BLaER1 (cell line): ENCODE data around the gene SMIM10L2A.
"Not testable (repeated sequence)": the region's sequence is repeated elsewhere in the genome, so short reads cannot be mapped to it uniquely, and the experiment has no call there.

Experiments used
- H3K27ac ChIP-seq: shearing (Covaris generic); formaldehyde crosslinking; 2 replicates; pipeline ENCODE4 v1.8.1; 2022
- H3K27me3 ChIP-seq: shearing (Covaris generic); formaldehyde crosslinking; 2 replicates; pipeline ENCODE4 v1.8.1; 2022
- H3K36me3 ChIP-seq: shearing (Covaris generic); formaldehyde crosslinking; 2 replicates; pipeline ENCODE4 v1.8.1; 2022
- H3K4me1 ChIP-seq: shearing (Covaris generic); formaldehyde crosslinking; 2 replicates; pipeline ENCODE4 v1.8.1; 2022
- H3K4me2 ChIP-seq: shearing (Covaris generic); formaldehyde crosslinking; 2 replicates; pipeline ENCODE4 v1.8.1; 2022
- H3K4me3 ChIP-seq: shearing (Covaris generic); formaldehyde crosslinking; 2 replicates; pipeline ENCODE4 v1.8.1; 2022
- H3K9ac ChIP-seq: shearing (Covaris generic); formaldehyde crosslinking; 2 replicates; pipeline ENCODE4 v1.8.1; 2022
- H3K9me3 ChIP-seq: shearing (Covaris generic); formaldehyde crosslinking; 2 replicates; pipeline ENCODE4 v1.8.1; 2022
- H4K20me1 ChIP-seq: shearing (Covaris generic); formaldehyde crosslinking; 2 replicates; pipeline ENCODE4 v1.8.1; 2022
- Cebpa-rat ChIP-seq: shearing (Covaris generic); IDR thresholded peaks from 2 replicates; pipeline ENCODE4 v1.8.1; 2022

Gene SMIM10L2A

GRCh38 chrX:135395064-135395463 lies 26.7 kb upstream of the SMIM10L2A start:
- no peak overlapping the region for H3K4me3 ChIP-seq
- peaks cover 83% of the 10 kb centered on the region for H3K27me3 ChIP-seq
- no peak overlapping the region for H3K4me2 ChIP-seq
- TF ChIP-seq Cebpa-rat = no peak
- H3K4me1 ChIP-seq = no peaks in the 10 kb centered on the region
- no peaks in the 10 kb centered on the region for H3K36me3 ChIP-seq
- no peaks in the 10 kb centered on the region for H3K9me3 ChIP-seq
- no peak overlapping the region for H3K9ac ChIP-seq
- no peak overlapping the region for H3K27ac ChIP-seq
- no peaks in the 10 kb centered on the region for H4K20me1 ChIP-seq

- Histone ChIP-seq H3K27me3 (peaks cover 83% of the 10 kb centered on the region), H3K4me1 (no peaks in the 10 kb centered on the region), H3K9me3 (no peaks in the 10 kb centered on the region), H3K27ac (no peak overlapping the region), H3K4me2 (no peak overlapping the region), H3K4me3 (no peak overlapping the region), H3K9ac (no peak overlapping the region), H4K20me1 (no peaks in the 10 kb centered on the region), H3K36me3 (no peaks in the 10 kb centered on the region)
- TF ChIP-seq Cebpa-rat = no peak
Measured at GRCh38 chrX:135396109-135396508, 25.6 kb upstream of the SMIM10L2A start.

DNA sequence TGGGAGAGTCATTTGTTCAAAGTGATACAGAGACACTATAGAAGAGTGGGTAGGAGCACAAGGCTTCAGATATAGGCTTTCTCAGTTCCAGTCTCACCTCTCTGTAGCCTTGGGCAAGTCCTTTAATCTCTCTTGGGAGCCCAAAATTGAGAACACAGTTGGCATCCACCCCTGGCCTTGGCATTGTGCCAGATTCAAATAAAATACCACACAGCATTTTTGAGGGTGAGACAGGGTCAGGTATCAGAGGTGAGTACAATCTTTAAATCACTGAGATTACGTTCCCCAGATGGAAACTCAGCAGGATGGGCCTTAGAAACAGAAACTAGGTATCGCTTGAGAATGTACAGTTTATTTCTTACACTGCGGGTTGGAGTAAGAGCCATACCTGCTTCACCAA lies 25.2 kb upstream of the SMIM10L2A start:
- H3K36me3 ChIP-seq = no peaks in the 10 kb centered on the region
- no peak overlapping the region for H3K4me3 ChIP-seq
- no peaks in the 10 kb centered on the region for H3K9me3 ChIP-seq
- H4K20me1 ChIP-seq = no peaks in the 10 kb centered on the region
- H3K9ac ChIP-seq = no peak overlapping the region
- peaks cover 83% of the 10 kb centered on the region for H3K27me3 ChIP-seq
- no peak overlapping the region for H3K27ac ChIP-seq
- H3K4me1 ChIP-seq = no peaks in the 10 kb centered on the region
- no peak for TF ChIP-seq Cebpa-rat
- H3K4me2 ChIP-seq = no peak overlapping the region

DNA sequence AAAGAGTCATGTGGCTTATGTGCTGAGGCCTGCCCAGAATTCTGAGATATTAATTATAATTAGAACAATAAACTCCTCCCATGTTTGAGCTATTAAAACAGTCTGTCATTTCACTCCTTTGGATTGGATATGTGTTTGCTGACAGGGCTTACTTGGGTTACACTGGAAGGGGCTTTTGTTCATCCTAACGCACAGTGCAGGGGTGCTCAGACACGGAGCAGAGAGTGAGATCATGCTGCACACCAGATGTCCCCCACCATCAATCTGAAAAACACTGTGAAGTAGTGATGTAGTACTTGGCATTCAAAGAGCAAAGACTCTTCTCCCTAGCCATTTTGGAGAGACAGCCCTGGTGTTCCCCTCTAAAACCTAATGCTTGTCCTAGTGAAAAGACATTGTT lies 24.1 kb upstream of the SMIM10L2A start:
- Histone ChIP-seq H3K4me3 (no peak overlapping the region), H3K27ac (no peak overlapping the region), H3K4me1 (no peaks in the 10 kb centered on the region), H3K9ac (no peak overlapping the region), H4K20me1 (no peaks in the 10 kb centered on the region), H3K9me3 (no peaks in the 10 kb centered on the region), H3K27me3 (peaks cover 84% of the 10 kb centered on the region), H3K4me2 (no peak overlapping the region), H3K36me3 (no peaks in the 10 kb centered on the region)
- TF ChIP-seq Cebpa-rat = no peak

GRCh38 chrX:135403374-135403773 lies 18.4 kb upstream of the SMIM10L2A start:
- Histone ChIP-seq H3K36me3 (no peaks in the 10 kb centered on the region), H3K27ac (no peak overlapping the region), H3K27me3 (peaks cover 92% of the 10 kb centered on the region), H3K9ac (no peak overlapping the region), H3K9me3 (no peaks in the 10 kb centered on the region), H3K4me3 (no peak overlapping the region), H3K4me1 (no peaks in the 10 kb centered on the region), H4K20me1 (no peaks in the 10 kb centered on the region), H3K4me2 (no peak overlapping the region)
- no peak for TF ChIP-seq Cebpa-rat

- H3K27ac ChIP-seq, H3K4me1 ChIP-seq, H3K4me3 ChIP-seq, H3K36me3 ChIP-seq, H3K4me2 ChIP-seq, H4K20me1 ChIP-seq, H3K9ac ChIP-seq, H3K9me3 ChIP-seq: not testable (repeated sequence)
- peaks cover 84% of the 10 kb centered on the region for H3K27me3 ChIP-seq
Measured at GRCh38 chrX:135406428-135406827, 15.3 kb upstream of the SMIM10L2A start.

DNA sequence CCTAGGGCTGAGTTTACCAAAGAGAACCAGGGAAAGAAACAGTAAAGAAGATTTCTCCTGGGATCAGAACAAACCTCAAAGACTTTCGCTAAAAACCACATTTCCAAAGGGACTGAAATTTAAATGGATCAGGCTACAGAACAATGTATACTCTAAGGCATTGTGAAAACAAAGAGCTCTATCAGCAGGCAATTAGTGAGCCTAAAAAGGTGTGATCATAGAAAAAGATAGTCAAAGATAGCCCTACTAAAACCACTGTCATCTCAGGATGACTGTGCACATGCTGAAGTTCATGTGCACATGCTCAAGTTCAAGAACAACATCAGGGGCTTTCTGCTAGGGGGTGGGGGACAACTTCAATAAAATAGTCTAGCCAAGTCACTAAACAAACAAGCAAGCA lies 12.9 kb upstream of the SMIM10L2A start:
- H3K9me3 ChIP-seq = peaks cover 12% of the 10 kb centered on the region
- no peak overlapping the region for H3K9ac ChIP-seq
- H3K4me1 ChIP-seq = no peaks in the 10 kb centered on the region
- no peak overlapping the region for H3K4me3 ChIP-seq
- no peak for TF ChIP-seq Cebpa-rat
- H3K4me2 ChIP-seq = no peak overlapping the region
- H4K20me1 ChIP-seq = no peaks in the 10 kb centered on the region
- H3K36me3 ChIP-seq = no peaks in the 10 kb centered on the region
- H3K27me3 ChIP-seq = peaks cover 81% of the 10 kb centered on the region
- H3K27ac ChIP-seq = no peak overlapping the region

GRCh38 chrX:135410861-135411627 lies 10.7 kb upstream of the SMIM10L2A start:
- Histone ChIP-seq H3K9me3 (peaks cover 12% of the 10 kb centered on the region), H3K4me2 (no peak overlapping the region), H3K36me3 (no peaks in the 10 kb centered on the region), H3K27ac (no peak overlapping the region), H3K4me3 (no peak overlapping the region), H3K9ac (no peak overlapping the region), H3K27me3 (peaks cover 59% of the 10 kb centered on the region), H4K20me1 (no peaks in the 10 kb centered on the region), H3K4me1 (no peaks in the 10 kb centered on the region)
- no peak for TF ChIP-seq Cebpa-rat

GRCh38 chrX:135411893-135412292 lies 9.9 kb upstream of the SMIM10L2A start:
- peaks cover 60% of the 10 kb centered on the region for H3K27me3 ChIP-seq
- no peak overlapping the region for H3K4me3 ChIP-seq
- no peaks in the 10 kb centered on the region for H3K36me3 ChIP-seq
- no peak for TF ChIP-seq Cebpa-rat
- no peak overlapping the region for H3K4me2 ChIP-seq
- no peaks in the 10 kb centered on the region for H4K20me1 ChIP-seq
- no peak overlapping the region for H3K9ac ChIP-seq
- H3K27ac ChIP-seq = no peak overlapping the region
- peaks cover 12% of the 10 kb centered on the region for H3K9me3 ChIP-seq
- H3K4me1 ChIP-seq = no peaks in the 10 kb centered on the region

DNA sequence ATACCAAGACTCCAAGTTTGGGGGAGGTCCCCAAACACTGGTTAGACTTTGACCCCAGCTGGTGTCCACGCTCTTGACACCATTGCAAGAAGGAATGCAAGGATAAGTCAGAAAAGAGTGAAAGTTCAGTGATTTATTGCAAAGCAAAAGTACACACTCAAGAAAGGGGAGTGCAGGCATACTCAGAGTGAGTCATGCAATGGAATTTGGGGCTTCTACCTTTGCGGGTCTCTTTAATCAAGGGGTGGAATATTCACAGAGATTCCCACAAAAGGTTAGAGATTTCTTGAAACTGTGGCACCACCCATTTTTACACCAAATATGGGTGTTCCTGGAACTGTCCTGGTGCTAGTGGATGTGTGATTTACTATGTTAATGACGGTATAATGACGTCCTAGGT lies 5.2 kb upstream of the SMIM10L2A start:
- Histone ChIP-seq H3K9me3 (peaks cover 12% of the 10 kb centered on the region), H4K20me1 (no peaks in the 10 kb centered on the region), H3K27ac (no peak overlapping the region), H3K9ac (no peak overlapping the region), H3K4me3 (no peak overlapping the region), H3K36me3 (no peaks in the 10 kb centered on the region), H3K27me3 (peaks cover 46% of the 10 kb centered on the region), H3K4me1 (no peaks in the 10 kb centered on the region), H3K4me2 (no peak overlapping the region)
- TF ChIP-seq Cebpa-rat = no peak

- H3K4me1 ChIP-seq = peaks cover 22% of the 10 kb centered on the region
- no peak overlapping the region for H3K9ac ChIP-seq
- H4K20me1 ChIP-seq = no peaks in the 10 kb centered on the region
- no peak for TF ChIP-seq Cebpa-rat
- peaks cover 55% of the 10 kb centered on the region for H3K27me3 ChIP-seq
- no peak overlapping the region for H3K27ac ChIP-seq
- no peaks in the 10 kb centered on the region for H3K9me3 ChIP-seq
- no peak overlapping the region for H3K4me2 ChIP-seq
- H3K36me3 ChIP-seq = no peaks in the 10 kb centered on the region
- no peak overlapping the region for H3K4me3 ChIP-seq
Measured at GRCh38 chrX:135420831-135421230, 913 bp upstream of the SMIM10L2A start.
